HG03460 (cell line): Measurements from ENCODE around the gene MFSD6.
A peak's percentile ranks its signal among the peaks of the same experiment; 100 is the strongest.
"Not testable (repeated sequence)": the region's sequence is repeated elsewhere in the genome, so short reads cannot be mapped to it uniquely, and the experiment has no call there.

Experiments used
- ATAC-seq: cut with Tn5 transposase; IDR thresholded peaks from one replicate; pipeline ENCODE4 v1.9.1; 2021; ENCODE audit not compliant: unreplicated experiment

The MFSD6 gene

GRCh38 chr2:190405070-190405469 is 3.1 kb upstream of the MFSD6 start:
- ATAC-seq = no peak

GRCh38 chr2:190405995-190406394 is 2.2 kb upstream of the MFSD6 start:
- ATAC-seq = no peak

GRCh38 chr2:190406805-190407204 is 1.4 kb upstream of the MFSD6 start:
- ATAC-seq = no peak

GRCh38 chr2:190407246-190407661 is 901 bp upstream of the MFSD6 start:
- ATAC-seq = no peak

GRCh38 chr2:190408538-190409271 is 550 bp downstream of the MFSD6 start:
- peak; percentile 63 for ATAC-seq

GRCh38 chr2:190409616-190410015 is 1.5 kb downstream of the MFSD6 start:
- no peak for ATAC-seq

- ATAC-seq = no peak
These were observed 2.0 kb downstream of the MFSD6 start for GRCh38 chr2:190410166-190410565.

GRCh38 chr2:190412966-190413365 is 4.8 kb downstream of the MFSD6 start:
- ATAC-seq = no peak

- no peak for ATAC-seq
These were observed 5.3 kb downstream of the MFSD6 start for GRCh38 chr2:190413421-190413820.

- no peak for ATAC-seq
These were observed 7.1 kb downstream of the MFSD6 start for GRCh38 chr2:190415251-190415650.

GRCh38 chr2:190415794-190416775 is 7.9 kb downstream of the MFSD6 start:
- peak; percentile 55 for ATAC-seq

- no peak for ATAC-seq
These were observed 9.1 kb downstream of the MFSD6 start for GRCh38 chr2:190417045-190417842.

GRCh38 chr2:190418727-190419126 is 10.6 kb downstream of the MFSD6 start:
- ATAC-seq = no peak

GRCh38 chr2:190420801-190421200 is 12.6 kb downstream of the MFSD6 start:
- ATAC-seq = no peak

- ATAC-seq = no peak
These were observed 17.2 kb downstream of the MFSD6 start for GRCh38 chr2:190425221-190425866.

GRCh38 chr2:190425883-190426658 is 17.9 kb downstream of the MFSD6 start:
- no peak for ATAC-seq

GRCh38 chr2:190430866-190431265 is 22.7 kb downstream of the MFSD6 start:
- ATAC-seq = not testable (repeated sequence)

GRCh38 chr2:190431907-190432306 is 23.8 kb downstream of the MFSD6 start:
- no peak for ATAC-seq

- no peak for ATAC-seq
These were observed 24.5 kb downstream of the MFSD6 start for GRCh38 chr2:190432567-190433231.
